ENCODE results near the gene TOR4A.

The TOR4A gene

DNA sequence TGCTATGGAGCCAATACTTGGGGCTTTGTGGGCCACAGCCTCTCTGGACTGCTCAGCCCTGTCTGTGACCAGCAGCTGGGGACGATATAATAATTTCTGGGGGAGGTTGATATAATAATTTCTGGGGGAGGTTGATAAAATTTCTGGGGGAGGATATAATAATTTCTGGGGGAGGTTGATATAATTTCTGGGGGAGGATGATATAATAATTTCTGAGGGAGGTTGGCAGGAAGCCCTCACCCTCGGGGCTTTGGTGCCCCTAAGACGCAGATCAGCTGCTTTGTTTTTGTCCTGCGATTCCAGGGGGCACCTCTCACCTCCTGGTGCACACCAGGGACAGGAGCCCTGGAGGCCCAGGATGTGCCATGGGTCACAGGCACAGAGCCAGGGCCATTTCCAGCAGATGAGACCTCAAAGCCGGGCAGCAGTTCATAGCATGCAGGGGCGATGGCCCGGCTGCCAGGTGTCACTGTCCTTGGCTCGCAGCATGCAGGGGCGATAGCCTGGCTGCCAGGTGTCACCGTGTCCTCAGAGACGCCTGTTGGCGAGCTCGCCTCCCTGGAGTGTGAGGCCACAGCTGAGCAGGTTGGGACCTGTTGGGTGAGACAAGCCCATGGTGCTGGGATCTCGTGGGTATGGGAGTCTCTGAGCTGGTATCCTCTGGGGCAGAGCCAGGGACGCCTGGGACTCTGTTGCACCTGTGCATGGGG, 3.8 kb upstream of the TOR4A start:
- peak; percentile 78 for DNase-seq

- no peak for DNase-seq
Measured at GRCh38 chr9:137275203-137275587, 2.3 kb upstream of the TOR4A start.

- DNase-seq = no peak
Measured at GRCh38 chr9:137275588-137276472, 1.7 kb upstream of the TOR4A start.

GRCh38 chr9:137276473-137277328, 825 bp upstream of the TOR4A start:
- DNase-seq = no peak

DNA sequence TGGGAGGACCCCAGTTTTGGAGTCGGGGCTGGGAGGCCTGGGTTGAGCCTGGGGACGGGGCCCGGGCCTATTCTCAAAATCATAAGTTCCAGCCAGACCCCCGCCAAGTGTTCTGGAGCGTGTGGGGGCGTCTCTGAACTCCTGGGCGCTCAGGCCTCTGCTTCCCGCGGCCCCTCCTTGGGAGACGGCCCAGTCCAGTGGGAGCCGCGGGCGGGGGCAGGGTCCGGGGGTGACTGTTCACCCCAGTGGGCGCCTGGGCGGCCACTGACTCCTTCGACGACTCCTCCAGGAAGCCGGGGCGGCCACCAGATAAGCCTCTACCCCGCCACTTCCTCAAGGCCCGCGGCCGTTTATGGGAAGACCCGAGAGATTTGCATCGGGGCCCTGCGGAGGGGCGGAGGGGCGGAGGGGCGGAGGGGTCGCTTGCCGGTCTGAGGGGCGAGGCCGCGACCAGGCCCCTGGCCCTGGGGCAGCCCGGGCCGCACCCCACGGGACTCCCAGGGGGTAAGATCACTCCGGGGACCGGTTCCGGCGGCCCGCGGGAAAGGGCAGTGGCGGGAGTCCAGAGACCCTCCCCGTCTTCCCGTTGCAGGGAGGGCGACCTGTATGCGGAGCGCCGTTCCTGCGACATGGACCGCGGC, 655 bp downstream of the TOR4A start:
- no peak for DNase-seq

DNA sequence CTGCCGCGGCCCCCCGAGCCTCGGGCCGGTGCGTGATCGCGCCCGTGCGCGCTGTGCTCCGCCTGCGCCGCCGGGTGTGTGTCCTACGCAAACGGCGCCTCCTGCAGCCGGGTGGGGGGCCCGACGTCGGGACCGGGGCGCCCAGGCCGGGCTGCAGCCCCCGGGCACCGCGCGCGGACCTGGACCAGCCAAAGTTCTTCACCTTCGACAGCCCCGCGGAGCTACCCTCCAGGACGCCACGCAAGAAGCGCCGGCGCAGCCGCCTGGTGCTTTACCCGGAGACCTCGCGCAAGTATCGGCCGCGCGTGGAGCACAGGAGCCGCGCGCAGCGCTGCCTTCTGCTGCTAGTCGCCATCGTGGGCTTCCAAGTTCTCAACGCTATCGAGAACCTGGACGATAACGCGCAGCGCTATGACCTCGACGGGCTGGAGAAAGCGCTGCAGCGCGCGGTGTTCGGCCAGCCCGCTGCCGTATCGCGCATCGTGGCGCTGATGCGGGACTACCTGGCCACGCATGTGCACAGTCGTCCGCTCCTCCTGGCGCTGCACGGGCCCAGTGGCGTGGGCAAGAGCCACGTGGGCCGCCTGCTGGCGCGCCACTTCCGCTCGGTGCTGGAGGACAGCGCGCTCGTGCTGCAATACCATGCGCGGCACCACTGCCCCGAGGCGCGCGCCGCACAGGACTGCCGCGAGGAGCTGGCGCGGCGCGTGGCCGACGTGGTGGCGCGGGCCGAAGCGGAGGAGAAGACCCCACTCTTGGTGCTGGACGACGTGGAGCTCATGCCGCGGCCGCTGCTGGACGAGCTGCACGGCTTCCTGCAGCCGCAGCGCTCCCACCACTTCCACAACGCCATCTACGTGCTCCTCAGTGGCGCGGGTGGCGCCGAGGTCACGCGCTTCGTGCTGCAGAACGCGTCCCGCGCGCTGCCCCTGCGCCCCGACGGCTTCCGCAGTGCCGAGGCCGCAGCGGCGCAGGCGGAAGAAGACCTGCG, 1.5 kb downstream of the TOR4A start:
- DNase-seq = no peak

- DNase-seq = no peak
Measured at GRCh38 chr9:137279741-137280473, 2.4 kb downstream of the TOR4A start.

DNA sequence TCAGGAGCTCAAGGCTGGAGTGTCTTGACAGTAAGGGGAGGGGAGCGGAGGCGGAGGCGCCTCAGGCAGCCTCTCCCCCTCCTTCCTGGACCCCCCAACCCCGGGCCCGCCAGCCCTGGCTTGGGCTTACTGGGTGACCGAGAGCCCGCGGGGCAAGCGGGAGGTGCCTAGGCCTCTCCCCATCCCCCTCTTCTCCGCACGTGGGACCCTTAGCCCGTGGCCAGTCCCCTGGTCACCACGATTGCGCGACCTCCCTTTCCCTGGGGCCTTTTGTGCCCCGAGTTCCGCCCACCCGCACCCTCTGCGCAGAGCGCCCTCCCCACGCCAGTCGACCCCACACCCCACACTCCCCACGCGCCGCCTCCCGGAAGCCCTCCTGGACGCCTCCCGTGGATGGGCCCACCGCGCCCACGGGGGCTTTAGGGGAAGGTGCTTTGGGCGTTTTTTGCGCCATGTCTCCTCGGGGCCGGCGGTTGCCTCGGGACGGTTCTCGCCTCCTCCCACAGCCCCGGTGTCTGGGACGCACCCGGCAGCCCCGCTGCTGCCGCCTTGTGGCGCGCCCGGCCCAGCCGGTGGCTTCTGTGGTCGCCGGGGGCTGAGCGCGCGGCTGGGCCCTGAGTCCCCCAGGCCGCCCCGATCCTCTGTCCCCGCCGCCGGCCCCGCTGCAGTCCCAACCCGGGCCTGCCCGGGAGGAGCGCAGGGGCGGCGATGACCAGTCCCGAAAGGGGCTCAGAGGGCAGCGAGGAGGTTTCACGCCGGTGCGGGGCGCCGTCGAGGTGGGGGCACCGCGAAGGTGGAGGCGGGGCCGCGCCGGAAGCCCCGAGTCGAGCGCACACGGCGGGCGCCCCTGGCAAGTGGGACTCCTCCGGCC, 3.2 kb downstream of the TOR4A start:
- no peak for DNase-seq

- no peak for DNase-seq
Measured at GRCh38 chr9:137281345-137282116, 4.0 kb downstream of the TOR4A start.

DNA sequence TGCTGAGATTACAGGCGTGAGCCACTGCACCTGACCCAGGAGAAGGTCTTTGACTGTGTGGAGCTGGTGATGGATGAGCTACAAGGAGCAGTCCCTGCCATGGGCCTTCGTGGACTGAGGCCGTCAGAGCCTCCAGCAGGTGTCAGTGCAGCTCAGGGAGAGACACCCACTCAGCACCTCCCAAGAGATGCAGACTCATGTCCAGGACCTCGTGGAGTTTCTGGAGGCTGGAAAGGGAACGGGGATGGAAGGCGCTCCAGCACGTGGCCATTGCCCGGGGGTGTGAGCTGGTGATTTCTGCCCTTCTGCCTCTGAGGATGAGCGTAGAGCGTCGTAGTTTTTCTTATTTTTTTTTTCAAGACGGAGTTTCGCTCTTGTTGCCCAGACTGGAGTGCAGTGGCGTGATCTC, 9.5 kb downstream of the TOR4A start:
- no peak for DNase-seq

DNA sequence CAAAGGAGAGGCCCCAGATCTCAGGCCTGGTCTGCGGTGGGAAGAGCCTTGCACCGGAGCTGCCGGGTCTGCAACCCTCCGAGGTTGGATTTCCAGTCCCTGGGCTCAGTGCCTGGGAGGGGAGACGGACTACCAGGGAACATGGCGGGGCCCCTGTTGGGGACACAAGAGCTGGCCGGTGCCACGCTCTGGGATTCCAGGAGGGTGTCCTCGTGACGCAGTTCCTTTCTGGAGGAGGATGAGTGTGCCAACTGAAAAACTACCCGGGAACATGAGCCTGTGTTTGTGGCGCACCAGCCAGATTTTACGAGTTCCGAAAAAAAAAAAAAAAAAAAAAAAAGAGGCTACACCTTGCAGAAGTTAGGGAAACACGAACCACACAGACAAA, 15.6 kb downstream of the TOR4A start:
- no peak for DNase-seq

- no peak for DNase-seq
Measured at GRCh38 chr9:137293482-137294090, 16.1 kb downstream of the TOR4A start.

- DNase-seq = no peak
Measured at GRCh38 chr9:137294091-137294680, 16.7 kb downstream of the TOR4A start.

DNA sequence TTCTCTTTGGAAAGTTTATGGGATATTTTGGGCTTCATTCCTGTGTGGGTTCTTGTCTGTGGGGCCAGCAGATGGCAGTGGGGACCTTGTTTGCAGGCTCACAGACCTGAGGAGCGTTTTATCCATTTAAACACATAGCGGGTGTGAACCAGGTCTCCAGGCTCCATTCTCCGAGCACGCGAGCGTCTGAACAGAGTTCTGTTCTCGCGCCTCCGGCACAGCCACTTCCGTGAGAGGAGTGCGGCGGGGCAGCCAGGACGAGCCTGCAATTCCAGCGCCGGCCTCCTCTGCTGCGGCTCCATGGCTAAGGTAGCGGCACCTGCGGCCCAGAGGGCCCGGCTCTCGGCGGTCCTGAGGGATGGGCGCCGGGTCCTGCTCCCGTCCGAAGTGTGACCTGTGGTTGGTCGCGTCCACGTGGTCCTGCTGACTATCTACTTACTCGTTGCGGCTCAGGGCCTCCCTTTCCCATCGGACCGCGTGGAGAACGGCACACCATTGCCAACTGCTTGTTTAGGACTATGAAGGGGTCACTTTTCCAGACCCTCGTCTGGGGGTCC, 17.2 kb downstream of the TOR4A start:
- DNase-seq = no peak

- peak; percentile 44 for DNase-seq
Measured at GRCh38 chr9:137295238-137295811, 17.8 kb downstream of the TOR4A start.

GRCh38 chr9:137295849-137296669, 18.5 kb downstream of the TOR4A start:
- DNase-seq = no peak

All from NCI-H1105 (cell line).